Suprapubic skin (tissue), 4 donors: ENCODE measurements around the gene ADAMTS17. TPM values are rescaled to one million over a fixed set of nuclear protein-coding genes. Genes with fewer than 3 reads are reported as not detected.
A peak's percentile ranks its signal among the peaks of the same experiment; 100 is the strongest.

Source experiments
- DNase-seq, 2 donors: peaks; one replicate each; pipeline ENCODE4 v3.0.0-alpha.2; 2019; ENCODE audit warnings: low spot score in 2 of 2
- H3K27ac ChIP-seq: fragments of 200-600 bp; sonication (generic); one replicate; pipeline ENCODE4 v1.5.1; 2019
- H3K27me3 ChIP-seq: fragments of 200-600 bp; sonication (generic); one replicate; pipeline ENCODE4 v1.5.1; 2019
- H3K36me3 ChIP-seq: fragments of 200-600 bp; sonication (generic); one replicate; pipeline ENCODE4 v1.5.1; 2019
- H3K4me1 ChIP-seq: fragments of 200-600 bp; sonication (generic); one replicate; pipeline ENCODE4 v1.5.1; 2019
- H3K4me3 ChIP-seq: fragments of 200-600 bp; sonication (generic); one replicate; pipeline ENCODE4 v1.5.1; 2019; ENCODE audit warnings: mild to moderate bottlenecking
- H3K9me3 ChIP-seq: fragments of 200-600 bp; sonication (generic); one replicate; pipeline ENCODE4 v1.5.1; 2019
- CTCF ChIP-seq, 2 donors: fragments of 200-600 bp in 1 of 2; fragments of 450-650 bp in 1 of 2; sonication (generic) in 1 of 2; IDR thresholded peaks; one replicate each; pipeline ENCODE4 v1.5.1; 2016 to 2019; ENCODE audit warnings: antibody characterized with exemption in 2 of 2, mild to moderate bottlenecking in 1 of 2, moderate library complexity in 1 of 2
- EP300 ChIP-seq: sonication (generic); formaldehyde crosslinking; IDR thresholded peaks from one replicate; pipeline ENCODE4 v1.6.1; 2017; ENCODE audit warnings: antibody characterized with exemption
- POLR2A ChIP-seq, 2 donors: fragments of 450-650 bp; IDR thresholded peaks; one replicate each; pipeline ENCODE4 v1.6.1; 2017; ENCODE audit warnings: antibody characterized with exemption in 2 of 2, mild to moderate bottlenecking in 2 of 2, moderate library complexity in 2 of 2
- POLR2AphosphoS5 ChIP-seq, 3 donors: sonication (generic); formaldehyde crosslinking; IDR thresholded peaks; one replicate each; pipeline ENCODE4 v1.6.1; 2017; ENCODE audit warnings: antibody characterized with exemption in 3 of 3
- WGBS: methylation state at CpG from one replicate; pipeline ENCODE4 v1.1.5; 2018; 5-methylcytosine and 5-hydroxymethylcytosine counted together
- total RNA-seq, 4 donors: library from RNA; depleted of rRNA; stranded (reverse); fragments of >200 nt; gene quantifications; one replicate each; pipeline ENCODE4 v1.1.0, GENCODE V29; 2016

Gene ADAMTS17
- total RNA-seq, 4 donors from 2014 or later: 4.2 to 12.3 (median 6.3) TPM

GRCh38 chr15:100131321-100132224, 210.2 kb downstream of the ADAMTS17 start:
- WGBS: 83% methylated on average over 22 of the region's 25 CpGs
- no peak for DNase-seq
- H3K27me3 ChIP-seq: no peaks in the 10 kb centered on the region
- H3K36me3 ChIP-seq: no peaks in the 10 kb centered on the region
- H3K4me3 ChIP-seq: no peak overlapping the region
- no peak for TF ChIP-seq POLR2A (IDR thresholded peaks at IDR 0.05)
- TF ChIP-seq EP300: no peak
- TF ChIP-seq POLR2AphosphoS5 (IDR thresholded peaks at IDR 0.05): no peak
- peak in 1 of 2 donors; percentile 20 for TF ChIP-seq CTCF (IDR thresholded peaks at IDR 0.05)
- H3K9me3 ChIP-seq: no peaks in the 10 kb centered on the region
- no peak overlapping the region for H3K27ac ChIP-seq
- no peaks in the 10 kb centered on the region for H3K4me1 ChIP-seq

- WGBS: 86% methylated on average over 9 of the region's 9 CpGs
- Histone ChIP-seq H3K27ac (no peak overlapping the region), H3K4me1 (no peaks in the 10 kb centered on the region), H3K9me3 (no peaks in the 10 kb centered on the region), H3K4me3 (no peak overlapping the region), H3K36me3 (no peaks in the 10 kb centered on the region), H3K27me3 (no peaks in the 10 kb centered on the region)
- TF ChIP-seq POLR2AphosphoS5 (IDR thresholded peaks at IDR 0.05) (no peak), CTCF (IDR thresholded peaks at IDR 0.05) (no peak), POLR2A (IDR thresholded peaks at IDR 0.05) (no peak), EP300 (no peak)
- DNase-seq: no peak
Measured at GRCh38 chr15:100129677-100130076, 212.1 kb downstream of the ADAMTS17 start.

GRCh38 chr15:100125401-100126191, 216.2 kb downstream of the ADAMTS17 start:
- no peak for TF ChIP-seq EP300
- TF ChIP-seq POLR2AphosphoS5 (IDR thresholded peaks at IDR 0.05): no peak
- TF ChIP-seq CTCF (IDR thresholded peaks at IDR 0.05): no peak
- TF ChIP-seq POLR2A (IDR thresholded peaks at IDR 0.05): no peak
- Histone ChIP-seq H3K27ac (no peak overlapping the region), H3K9me3 (peaks cover 11% of the 10 kb centered on the region), H3K4me3 (no peak overlapping the region), H3K27me3 (no peaks in the 10 kb centered on the region), H3K4me1 (no peaks in the 10 kb centered on the region), H3K36me3 (no peaks in the 10 kb centered on the region)
- no peak for DNase-seq
- 83% methylated on average over 19 of the region's 19 CpGs for WGBS

DNA sequence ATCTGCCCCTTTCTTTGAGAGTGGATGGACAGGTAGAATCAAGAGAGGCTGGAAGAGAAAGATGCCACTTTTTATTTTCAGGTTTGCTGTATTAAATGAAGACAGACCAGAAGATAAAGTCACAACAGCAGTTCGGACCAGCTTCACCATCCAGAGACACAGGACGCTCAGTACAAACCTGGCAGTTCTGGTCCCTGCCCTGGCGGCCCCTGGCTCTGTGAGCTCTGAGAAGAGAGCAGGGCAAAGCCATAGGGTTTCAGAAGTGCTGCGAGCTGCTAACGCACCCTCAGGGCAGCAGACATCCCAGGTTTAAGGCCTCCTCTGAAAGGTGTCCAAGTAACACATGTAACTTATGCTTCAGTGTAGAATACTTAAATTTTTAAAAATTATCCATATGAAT, 216.8 kb downstream of the ADAMTS17 start:
- Histone ChIP-seq H3K4me3 (no peak overlapping the region), H3K27me3 (no peaks in the 10 kb centered on the region), H3K27ac (no peak overlapping the region), H3K9me3 (peaks cover 12% of the 10 kb centered on the region), H3K36me3 (no peaks in the 10 kb centered on the region), H3K4me1 (no peaks in the 10 kb centered on the region)
- DNase-seq: no peak
- TF ChIP-seq POLR2A (IDR thresholded peaks at IDR 0.05) (no peak), CTCF (IDR thresholded peaks at IDR 0.05) (no peak), EP300 (no peak), POLR2AphosphoS5 (IDR thresholded peaks at IDR 0.05) (no peak)
- WGBS: 91% methylated on average over 5 of the region's 5 CpGs

- 99% methylated on average over 14 of the region's 14 CpGs for WGBS
- no peak overlapping the region for H3K27ac ChIP-seq
- no peak overlapping the region for H3K4me3 ChIP-seq
- H3K27me3 ChIP-seq: no peaks in the 10 kb centered on the region
- TF ChIP-seq POLR2AphosphoS5 (IDR thresholded peaks at IDR 0.05): no peak
- TF ChIP-seq POLR2A (IDR thresholded peaks at IDR 0.05): no peak
- TF ChIP-seq CTCF (IDR thresholded peaks at IDR 0.05): no peak
- no peak for TF ChIP-seq EP300
- no peaks in the 10 kb centered on the region for H3K36me3 ChIP-seq
- H3K4me1 ChIP-seq: no peaks in the 10 kb centered on the region
- DNase-seq: no peak
- peaks cover 12% of the 10 kb centered on the region for H3K9me3 ChIP-seq
Measured at GRCh38 chr15:100124361-100124760, 217.4 kb downstream of the ADAMTS17 start.
